PC-9 (cell line): ENCODE results near the gene TMEM134. TPM values are rescaled to one million over a fixed set of nuclear protein-coding genes. Genes with fewer than 3 reads are reported as not detected.

Experiments
- BruUV-seq: library from RNA; stranded (reverse); fragments of 400-500 nt; replicated peaks from 2 replicates; lab custom pipeline; 2021; lab: Mats Ljungman, UMichigan
- CTCF ChIA-PET: fragments of 300-600 bp; sonication (Branson Sonifier 250); formaldehyde crosslinking; loops from one replicate; lab custom pipeline; 2022; ENCODE audit warnings: antibody characterized with exemption; lab: Charles Lee
- POLR2A ChIA-PET: fragments of 300-600 bp; sonication (Branson Sonifier 250); formaldehyde crosslinking; loops from one replicate; lab custom pipeline; 2022; ENCODE audit warnings: antibody characterized with exemption; ENCODE audit not compliant: unreplicated experiment; lab: Charles Lee
- DNase-seq, 2 experiments: peaks; one replicate each; pipeline versions ENCODE4 v3.0.0 to v3.0.0-alpha.2; 2015 to 2022; ENCODE audit warnings: mixed read lengths in 1 of 2
- H2AFZ ChIP-seq: fragments of 200-600 bp; sonication (generic); 2 replicates; pipeline ENCODE4 v1.8.1; 2017; ENCODE audit warnings: antibody characterized with exemption
- H3F3A ChIP-seq: fragments of 200-600 bp; sonication (generic); 2 replicates; pipeline ENCODE4 v1.8.1; 2017; ENCODE audit warnings: antibody characterized with exemption, mild to moderate bottlenecking, low read depth; ENCODE audit not compliant: insufficient read depth
- H3K27ac ChIP-seq: fragments of 200-600 bp; sonication (generic); 2 replicates; pipeline ENCODE4 v1.6.1; 2016; ENCODE audit warnings: mixed run types
- H3K27me3 ChIP-seq: fragments of 200-600 bp; sonication (generic); 2 replicates; pipeline ENCODE4 v1.6.1; 2016; ENCODE audit warnings: low read depth, mixed run types; ENCODE audit not compliant: insufficient read depth
- H3K36me3 ChIP-seq: fragments of 200-600 bp; sonication (generic); 2 replicates; pipeline ENCODE4 v1.6.1; 2016; ENCODE audit warnings: low read depth, mixed run types
- H3K4me1 ChIP-seq: fragments of 200-600 bp; sonication (generic); replicated peaks from 2 replicates; pipeline ENCODE4 v1.6.1; 2016; ENCODE audit warnings: mixed run types; ENCODE audit not compliant: insufficient read depth
- H3K4me2 ChIP-seq: fragments of 200-600 bp; sonication (generic); 2 replicates; pipeline ENCODE4 v1.6.1; 2017; ENCODE audit warnings: mixed run types
- H3K4me3 ChIP-seq: fragments of 200-600 bp; sonication (generic); 2 replicates; pipeline ENCODE4 v1.6.1; 2016; ENCODE audit warnings: mixed run types
- H3K79me2 ChIP-seq: fragments of 200-600 bp; sonication (generic); 2 replicates; pipeline ENCODE4 v1.6.1; 2017; ENCODE audit warnings: low read depth, mixed run types
- H3K9me2 ChIP-seq: fragments of 200-600 bp; sonication (generic); 2 replicates; pipeline ENCODE4 v1.8.1; 2017; ENCODE audit warnings: mild to moderate bottlenecking; ENCODE audit not compliant: insufficient read depth
- H3K9me3 ChIP-seq: fragments of 200-600 bp; sonication (generic); 2 replicates; pipeline ENCODE4 v1.8.1; 2016; ENCODE audit warnings: low read depth; ENCODE audit not compliant: insufficient read depth
- H4K20me1 ChIP-seq: fragments of 200-600 bp; sonication (generic); 2 replicates; pipeline ENCODE4 v1.8.1; 2017; ENCODE audit not compliant: insufficient read depth
- EZH2 ChIP-seq: fragments of 200-600 bp; sonication (generic); IDR thresholded peaks from 2 replicates; pipeline ENCODE4 v1.8.0; 2017; ENCODE audit warnings: antibody characterized with exemption, low read depth
- intact Hi-C: fragments of 100-400 bp; cut with micrococcal nuclease; formaldehyde crosslinking; loops from one replicate; pipeline ENCODE4 v1.10.0; 2022; ENCODE audit not compliant: unreplicated experiment
- total RNA-seq: library from RNA; stranded (reverse); gene quantifications from 2 replicates; pipeline ENCODE4 v1.2.3, GENCODE V29; 2021
- TF ChIP-seq, protein P1 (sequence below): fragments of 200-600 bp; sonication (generic); conservative IDR thresholded peaks from 2 replicates; pipeline ENCODE4 v1.6.1; 2017; ENCODE audit warnings: mixed run types, antibody characterized with exemption, mild to moderate bottlenecking, moderate library complexity

Gene TMEM134
- total RNA-seq, 1 experiment from 2014 or later = 85.7 TPM

DNA sequence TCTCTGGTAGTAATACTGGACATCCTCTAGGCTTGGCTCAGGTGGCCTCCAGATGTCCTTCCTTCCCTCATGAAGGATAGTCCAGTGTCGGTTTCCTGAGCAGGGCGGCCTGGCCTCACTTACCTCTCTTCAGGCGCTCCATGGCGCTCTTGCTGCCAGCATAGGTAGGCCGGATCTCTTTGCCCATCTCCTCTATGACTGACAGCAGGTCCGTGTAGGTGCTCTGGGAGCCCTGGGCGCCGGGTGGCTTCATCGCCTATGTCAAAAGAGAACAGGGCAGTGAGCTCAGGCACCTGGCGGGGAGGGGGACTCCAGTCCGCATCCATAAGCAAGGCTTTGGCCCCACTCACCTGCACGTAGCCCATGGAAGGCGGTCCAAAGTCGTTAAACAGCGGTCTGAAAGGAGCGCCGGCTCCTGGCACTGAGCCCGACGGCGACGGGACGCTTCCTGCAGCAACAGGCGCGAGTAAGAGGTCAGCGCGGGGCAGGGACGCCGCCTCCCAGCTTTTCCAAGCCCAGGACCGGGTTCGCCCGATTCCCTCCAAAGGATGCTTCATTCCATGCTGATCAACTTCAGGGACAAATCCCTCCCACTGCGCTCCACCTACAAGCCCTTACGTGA is 38.3 kb upstream of the TMEM134 start:
- no peaks in the 10 kb centered on the region for H3K36me3 ChIP-seq
- peaks cover 3% of the 10 kb centered on the region; the same call in 1 of the 2 replicates for H4K20me1 ChIP-seq
- ChIA-PET CTCF (no interaction called here), POLR2A (interaction anchor here (0.6 to 0.7 kb wide), 2 partner anchors 153 to 155 kb away, joined by 3 to 10 read pairs; no protein-coding TSS in a partner anchor)
- H3K9me2 ChIP-seq = no peaks in the 10 kb centered on the region
- intact Hi-C loops = loop anchor here (2.0 to 5.0 kb wide), 5 partner anchors 25 to 151 kb away; partner anchors contain the start of genes AIP, CLCF1, CORO1B and PPP1CA
- DNase-seq = no peak
- peaks cover 35% of the 10 kb centered on the region for H3F3A ChIP-seq
- no peaks in the 10 kb centered on the region for H3K9me3 ChIP-seq
- H3K4me2 ChIP-seq = peak overlapping the region; percentile 97
- peaks cover 31% of the 10 kb centered on the region for H3K79me2 ChIP-seq
- TSS peak; percentile 76 for BruUV-seq
- peak overlapping the region; percentile 66 for H3K4me3 ChIP-seq
- TF ChIP-seq, protein P1, sequence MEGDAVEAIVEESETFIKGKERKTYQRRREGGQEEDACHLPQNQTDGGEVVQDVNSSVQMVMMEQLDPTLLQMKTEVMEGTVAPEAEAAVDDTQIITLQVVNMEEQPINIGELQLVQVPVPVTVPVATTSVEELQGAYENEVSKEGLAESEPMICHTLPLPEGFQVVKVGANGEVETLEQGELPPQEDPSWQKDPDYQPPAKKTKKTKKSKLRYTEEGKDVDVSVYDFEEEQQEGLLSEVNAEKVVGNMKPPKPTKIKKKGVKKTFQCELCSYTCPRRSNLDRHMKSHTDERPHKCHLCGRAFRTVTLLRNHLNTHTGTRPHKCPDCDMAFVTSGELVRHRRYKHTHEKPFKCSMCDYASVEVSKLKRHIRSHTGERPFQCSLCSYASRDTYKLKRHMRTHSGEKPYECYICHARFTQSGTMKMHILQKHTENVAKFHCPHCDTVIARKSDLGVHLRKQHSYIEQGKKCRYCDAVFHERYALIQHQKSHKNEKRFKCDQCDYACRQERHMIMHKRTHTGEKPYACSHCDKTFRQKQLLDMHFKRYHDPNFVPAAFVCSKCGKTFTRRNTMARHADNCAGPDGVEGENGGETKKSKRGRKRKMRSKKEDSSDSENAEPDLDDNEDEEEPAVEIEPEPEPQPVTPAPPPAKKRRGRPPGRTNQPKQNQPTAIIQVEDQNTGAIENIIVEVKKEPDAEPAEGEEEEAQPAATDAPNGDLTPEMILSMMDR = no peak
- TF ChIP-seq EZH2 = no peak
- peak overlapping the region; percentile 71 for H3K27ac ChIP-seq
- peaks cover 3% of the 10 kb centered on the region; the same call in 1 of the 2 replicates for H3K27me3 ChIP-seq
- H3K4me1 ChIP-seq = peaks cover 36% of the 10 kb centered on the region
- peak overlapping the region; percentile 84 for H2AFZ ChIP-seq

DNA sequence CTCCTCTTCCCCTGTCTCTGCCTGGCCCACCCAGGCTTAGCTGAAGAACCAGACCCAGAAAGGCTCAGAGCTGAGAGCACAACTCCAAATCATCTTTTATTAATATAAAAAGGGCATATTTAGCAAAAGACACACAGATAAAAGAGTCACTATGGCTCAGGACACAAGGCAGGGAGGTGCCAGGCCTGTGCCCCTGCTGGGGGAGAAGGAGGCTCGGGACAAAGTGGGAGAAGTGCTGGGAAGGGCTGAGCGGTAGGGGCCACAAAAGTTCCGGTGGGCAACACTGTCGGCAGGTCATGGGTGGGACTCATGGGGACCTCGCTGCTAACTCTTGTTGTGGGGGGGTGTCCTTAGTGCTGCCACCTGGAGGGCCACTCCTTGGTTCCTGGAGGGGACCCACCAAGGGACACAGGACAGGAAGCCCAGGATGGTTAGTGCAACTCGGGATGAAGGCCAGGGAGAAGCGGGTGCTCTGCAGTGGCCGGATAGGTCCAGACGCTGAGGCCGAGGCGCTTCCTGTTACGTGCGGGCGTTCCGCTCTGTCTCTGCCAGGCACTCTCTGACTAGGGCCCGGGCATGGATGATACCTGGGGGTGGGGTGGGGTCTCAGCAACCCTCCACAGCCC is 37.5 kb upstream of the TMEM134 start:
- POLR2A ChIA-PET = no interaction called here
- Histone ChIP-seq H3K4me1 (peaks cover 36% of the 10 kb centered on the region), H3K36me3 (no peaks in the 10 kb centered on the region), H3K27ac (peak overlapping the region; percentile 46), H4K20me1 (peaks cover 3% of the 10 kb centered on the region; the same call in 1 of the 2 replicates), H3K79me2 (peaks cover 33% of the 10 kb centered on the region), H3K4me3 (peak overlapping the region; percentile 66; the same call in 1 of the 2 replicates), H3F3A (peaks cover 35% of the 10 kb centered on the region), H3K9me3 (no peaks in the 10 kb centered on the region), H3K9me2 (no peaks in the 10 kb centered on the region), H3K4me2 (peak overlapping the region; percentile 97), H2AFZ (no peak overlapping the region), H3K27me3 (no peaks in the 10 kb centered on the region)
- CTCF ChIA-PET = interaction anchor here (0.6 kb wide), 1 partner anchor 86 kb away, joined by 4 read pairs; no protein-coding TSS in a partner anchor
- DNase-seq = no peak
- intact Hi-C loops = loop anchor here (1.0 to 5.0 kb wide), 8 partner anchors 24 to 160 kb away; partner anchors contain the start of genes AIP, CLCF1, CORO1B and PPP1CA
- BruUV-seq = no TSS peak
- TF ChIP-seq EZH2 = no peak
- TF ChIP-seq, protein P1 = peak; percentile 63; the same call in 1 of the 2 replicates

DNA sequence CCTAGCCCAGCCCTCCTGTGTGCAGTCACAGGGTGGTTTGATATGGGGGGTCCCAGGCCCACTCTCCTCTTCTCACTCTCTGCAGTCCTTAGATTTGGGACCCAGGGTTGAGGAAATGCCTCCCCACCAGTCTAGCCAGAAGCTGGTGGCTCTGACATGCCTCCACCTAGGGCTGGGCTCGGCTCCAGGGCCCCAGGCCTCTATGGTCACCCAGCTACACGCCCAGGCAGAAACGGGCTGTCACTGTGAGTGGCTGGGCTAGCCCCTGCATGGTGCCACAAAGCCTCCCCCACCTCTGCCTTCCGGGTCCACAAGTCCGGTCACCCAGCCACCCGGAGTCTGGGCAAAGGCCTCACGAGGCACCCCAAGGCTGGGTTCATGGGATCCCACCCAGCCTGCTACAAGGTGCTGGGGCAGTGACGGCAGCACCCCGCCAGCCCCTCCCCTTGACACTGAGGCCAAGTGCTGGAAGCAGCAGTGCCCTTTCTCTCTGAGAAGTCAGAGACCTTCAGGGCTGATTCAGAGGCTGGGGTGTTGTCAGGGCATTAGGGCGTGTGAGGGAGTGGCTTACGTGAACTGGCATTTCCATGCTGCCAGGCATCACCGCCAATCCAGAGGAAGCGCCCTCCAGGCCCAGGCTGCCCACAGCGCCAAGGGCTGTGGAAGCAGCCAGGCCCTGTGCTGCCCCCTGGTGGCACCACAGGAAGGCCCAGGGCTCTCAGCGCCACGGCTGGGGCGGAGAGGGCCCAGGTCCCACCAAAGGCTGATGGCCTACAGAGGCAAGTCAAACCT is 36.8 kb upstream of the TMEM134 start:
- ChIA-PET POLR2A (interaction anchor here (0.6 to 0.8 kb wide), 3 partner anchors 26 to 160 kb away, joined by 3 to 4 read pairs (median 3); no protein-coding TSS in a partner anchor), CTCF (interaction anchor here (0.5 to 0.9 kb wide), 4 partner anchors 85 to 869 kb away, joined by 3 to 5 read pairs (median 4); partner anchors contain the start of gene PPP1CA)
- intact Hi-C loops = loop anchor here (1.0 to 5.0 kb wide), 9 partner anchors 23 to 160 kb away; partner anchors contain the start of genes AIP, CLCF1, CORO1B and PPP1CA
- H3K4me3 ChIP-seq = peak overlapping the region; percentile 97
- TSS peak; percentile 37 for BruUV-seq
- H2AFZ ChIP-seq = no peak overlapping the region; the same call in 1 of the 2 replicates
- peak overlapping the region; percentile 97 for H3K4me2 ChIP-seq
- H4K20me1 ChIP-seq = peaks cover 3% of the 10 kb centered on the region; the same call in 1 of the 2 replicates
- TF ChIP-seq, protein P1 = peak; percentile 98
- TF ChIP-seq EZH2 = no peak
- H3K9me3 ChIP-seq = no peaks in the 10 kb centered on the region
- no peaks in the 10 kb centered on the region for H3K9me2 ChIP-seq
- DNase-seq = peak; percentile 98 to 99
- H3K79me2 ChIP-seq = peaks cover 33% of the 10 kb centered on the region
- no peaks in the 10 kb centered on the region for H3K27me3 ChIP-seq
- peaks cover 36% of the 10 kb centered on the region for H3K4me1 ChIP-seq
- peaks cover 4% of the 10 kb centered on the region; the same call in 1 of the 2 replicates for H3K36me3 ChIP-seq
- peaks cover 42% of the 10 kb centered on the region for H3F3A ChIP-seq
- peak overlapping the region; percentile 83 for H3K27ac ChIP-seq
